Esophagus (tissue), 2 donors: ENCODE measurements around the gene TRMT1L. TPM values are rescaled to one million over a fixed set of nuclear protein-coding genes. Genes with fewer than 3 reads are reported as not detected.

ENCODE experiments used
- H3K27ac ChIP-seq, 2 donors: one replicate each; pipeline ENCODE4 v1.5.1; 2013; ENCODE audit warnings: low read depth in 2 of 2, mild to moderate bottlenecking in 2 of 2, inconsistent platforms in 1 of 2, low read length in 1 of 2, moderate library complexity in 1 of 2
- H3K27me3 ChIP-seq, 2 donors: one replicate each; pipeline ENCODE4 v1.6.1; 2013; ENCODE audit warnings: low read length in 2 of 2, control low read depth in 1 of 2, mild to moderate bottlenecking in 1 of 2; ENCODE audit not compliant: insufficient read depth in 2 of 2, control insufficient read depth in 1 of 2
- H3K36me3 ChIP-seq, 2 donors: one replicate each; pipeline ENCODE4 v1.6.1; 2013; ENCODE audit warnings: low read length in 1 of 2; ENCODE audit not compliant: control insufficient read depth in 2 of 2, insufficient read depth in 2 of 2
- H3K4me1 ChIP-seq, 2 donors: one replicate each; pipeline ENCODE4 v1.6.1; 2013; ENCODE audit warnings: low read length in 1 of 2; ENCODE audit not compliant: control insufficient read depth in 2 of 2, insufficient read depth in 2 of 2
- H3K4me3 ChIP-seq, 2 donors: one replicate each; pipeline ENCODE4 v1.5.1; 2013; ENCODE audit warnings: low read length in 2 of 2, mild to moderate bottlenecking in 2 of 2, low read depth in 1 of 2, moderate library complexity in 1 of 2
- H3K9me3 ChIP-seq, 2 donors: one replicate each; pipeline ENCODE4 v1.6.1; 2013; ENCODE audit warnings: mild to moderate bottlenecking in 2 of 2, low read depth in 1 of 2, low read length in 1 of 2, moderate library complexity in 1 of 2; ENCODE audit not compliant: control insufficient read depth in 2 of 2, insufficient read depth in 1 of 2
- WGBS, 2 donors: extraction: QIAGEN DNeasy Blood & Tissue Kit; methylation state at CpG; one replicate each; pipeline ENCODE4 v1.1.7; 2013; 5-methylcytosine and 5-hydroxymethylcytosine counted together
- polyA plus RNA-seq, 2 donors: library from polyadenylated mRNA; stranded (reverse); fragments of 200-250 nt; gene quantifications; one replicate each; pipeline ENCODE4 v1.2.3, GENCODE V29; 2013
- donor health status: healthy with polysubstance abuse.
- donor health status: Bipolar disorder and iron deficiency.

TRMT1L gene
- polyA plus RNA-seq, 2 donors: 3.8 to 4.9 TPM

- H3K4me1 ChIP-seq: no peaks in the 10 kb centered on the region
- WGBS, 2 donors: 95 to 96% methylated on average over 1 of the region's 1 CpG
- H3K36me3 ChIP-seq: no peaks in the 10 kb centered on the region
These were observed 24.2 kb downstream of the TRMT1L start for GRCh38 chr1:185132534-185132933.

GRCh38 chr1:185129708-185130107 is 27.0 kb downstream of the TRMT1L start:
- 79 to 80% methylated on average over 2 of the region's 2 CpGs for WGBS, 2 donors
- no peaks in the 10 kb centered on the region for H3K27me3 ChIP-seq
- no peaks in the 10 kb centered on the region for H3K36me3 ChIP-seq
- H3K27ac ChIP-seq: no peak overlapping the region
- H3K9me3 ChIP-seq: peaks cover 0 to 2% of the 10 kb centered on the region in 2 donors
- no peaks in the 10 kb centered on the region for H3K4me1 ChIP-seq
- no peak overlapping the region for H3K4me3 ChIP-seq

More at GRCh38 chr1:185132534-185132933, 24.2 kb downstream of the TRMT1L start:
- no peaks in the 10 kb centered on the region for H3K27me3 ChIP-seq
- peaks cover 0 to 2% of the 10 kb centered on the region in 2 donors for H3K9me3 ChIP-seq
- no peak overlapping the region for H3K4me3 ChIP-seq
- no peak overlapping the region for H3K27ac ChIP-seq

- no peaks in the 10 kb centered on the region for H3K27me3 ChIP-seq
- peaks cover 3 to 6% of the 10 kb centered on the region in 2 donors for H3K9me3 ChIP-seq
- no peaks in the 10 kb centered on the region for H3K36me3 ChIP-seq
- no peak overlapping the region for H3K4me3 ChIP-seq
- WGBS, 2 donors: 67 to 77% methylated on average over 2 of the region's 2 CpGs
- H3K27ac ChIP-seq: no peak overlapping the region
- no peaks in the 10 kb centered on the region for H3K4me1 ChIP-seq
These were observed 44.4 kb downstream of the TRMT1L start for GRCh38 chr1:185112356-185112755.

- H3K4me3 ChIP-seq: no peak overlapping the region
- H3K36me3 ChIP-seq: no peaks in the 10 kb centered on the region
- H3K9me3 ChIP-seq: peaks cover 3 to 6% of the 10 kb centered on the region in 2 donors
- H3K27ac ChIP-seq: no peak overlapping the region
- no peaks in the 10 kb centered on the region for H3K27me3 ChIP-seq
- no peaks in the 10 kb centered on the region for H3K4me1 ChIP-seq
These were observed 44.9 kb downstream of the TRMT1L start for GRCh38 chr1:185111873-185112272.

- Histone ChIP-seq H3K36me3 (no peaks in the 10 kb centered on the region), H3K27ac (no peak overlapping the region), H3K4me3 (no peak overlapping the region), H3K9me3 (peaks cover 3 to 6% of the 10 kb centered on the region in 2 donors), H3K27me3 (no peaks in the 10 kb centered on the region), H3K4me1 (no peaks in the 10 kb centered on the region)
These were observed 46.6 kb downstream of the TRMT1L start for GRCh38 chr1:185110145-185110544.

- H3K4me3 ChIP-seq: no peak overlapping the region
- H3K9me3 ChIP-seq: peaks cover 3 to 6% of the 10 kb centered on the region in 2 donors
- H3K27me3 ChIP-seq: no peaks in the 10 kb centered on the region
- no peaks in the 10 kb centered on the region for H3K4me1 ChIP-seq
- H3K36me3 ChIP-seq: no peaks in the 10 kb centered on the region
- H3K27ac ChIP-seq: no peak overlapping the region
These were observed 48.4 kb downstream of the TRMT1L start for GRCh38 chr1:185108321-185108720.

- no peak overlapping the region for H3K27ac ChIP-seq
- H3K27me3 ChIP-seq: no peaks in the 10 kb centered on the region
- no peaks in the 10 kb centered on the region for H3K36me3 ChIP-seq
- peaks cover 3 to 6% of the 10 kb centered on the region in 2 donors for H3K9me3 ChIP-seq
- no peaks in the 10 kb centered on the region for H3K4me1 ChIP-seq
- H3K4me3 ChIP-seq: no peak overlapping the region
- WGBS, 2 donors: 85 to 93% methylated on average over 3 of the region's 3 CpGs
These were observed 51.6 kb downstream of the TRMT1L start for GRCh38 chr1:185105121-185105520.

GRCh38 chr1:185104083-185104482 is 52.7 kb downstream of the TRMT1L start:
- Histone ChIP-seq H3K4me3 (no peak overlapping the region), H3K27me3 (no peaks in the 10 kb centered on the region), H3K9me3 (peaks cover 3 to 6% of the 10 kb centered on the region in 2 donors), H3K36me3 (no peaks in the 10 kb centered on the region), H3K4me1 (no peaks in the 10 kb centered on the region), H3K27ac (no peak overlapping the region)
- WGBS, 2 donors: 90 to 91% methylated on average over 3 of the region's 3 CpGs

GRCh38 chr1:185096531-185096930 is 60.2 kb downstream of the TRMT1L start:
- Histone ChIP-seq H3K27me3 (no peaks in the 10 kb centered on the region), H3K36me3 (peaks cover 0 to 2% of the 10 kb centered on the region in 2 donors), H3K9me3 (no peaks in the 10 kb centered on the region), H3K27ac (no peak overlapping the region), H3K4me1 (no peaks in the 10 kb centered on the region), H3K4me3 (no peak overlapping the region)
- WGBS, 2 donors: 64 to 80% methylated on average over 2 of the region's 2 CpGs

- Histone ChIP-seq H3K9me3 (no peaks in the 10 kb centered on the region), H3K4me3 (no peak overlapping the region), H3K36me3 (peaks cover 0 to 2% of the 10 kb centered on the region in 2 donors), H3K4me1 (no peaks in the 10 kb centered on the region), H3K27ac (no peak overlapping the region), H3K27me3 (no peaks in the 10 kb centered on the region)
- WGBS, 2 donors: 88 to 100% methylated on average over 2 of the region's 2 CpGs
These were observed 62.0 kb downstream of the TRMT1L start for GRCh38 chr1:185094761-185095160.
